T-helper 2 cell treated with Interferon-gamma antibody and Interleukin-4, amounts not matched to agents 5 μg/mL and 100 μg/mL, for 36 hours (primary cell): ENCODE measurements around the gene GINS1.

Experiments used
- DNase-seq: peaks from one replicate; pipeline ENCODE4 v3.0.0; 2021; ENCODE audit warnings: low spot score
- H3K27ac Mint-ChIP-seq: one replicate; pipeline ENCODE4 v1.8.0; 2021; ENCODE audit warnings: mild to moderate bottlenecking, mixed read lengths
- H3K27me3 Mint-ChIP-seq: one replicate; pipeline ENCODE4 v1.8.0; 2021; ENCODE audit warnings: low read depth, mixed read lengths
- H3K36me3 Mint-ChIP-seq: one replicate; pipeline ENCODE4 v1.8.0; 2021; ENCODE audit warnings: low read depth, mixed read lengths
- H3K4me1 Mint-ChIP-seq: one replicate; pipeline ENCODE4 v1.8.0; 2021; ENCODE audit warnings: low read depth, mixed read lengths
- H3K4me3 Mint-ChIP-seq: one replicate; pipeline ENCODE4 v1.8.0; 2022; ENCODE audit warnings: mild to moderate bottlenecking, moderate library complexity, mixed read lengths
- H3K9me3 Mint-ChIP-seq: one replicate; pipeline ENCODE4 v1.8.0; 2021; ENCODE audit warnings: mixed read lengths

GINS1 gene

GRCh38 chr20:25378189-25378883 lies 29.1 kb upstream of the GINS1 start:
- no peaks in the 10 kb centered on the region for H3K27me3 Mint-ChIP-seq
- no peak overlapping the region for H3K4me3 Mint-ChIP-seq
- peaks cover 5% of the 10 kb centered on the region for H3K36me3 Mint-ChIP-seq
- no peak for DNase-seq
- H3K27ac Mint-ChIP-seq, result no peak overlapping the region
- H3K4me1 Mint-ChIP-seq, result peaks cover 4% of the 10 kb centered on the region
- no peaks in the 10 kb centered on the region for H3K9me3 Mint-ChIP-seq

DNA sequence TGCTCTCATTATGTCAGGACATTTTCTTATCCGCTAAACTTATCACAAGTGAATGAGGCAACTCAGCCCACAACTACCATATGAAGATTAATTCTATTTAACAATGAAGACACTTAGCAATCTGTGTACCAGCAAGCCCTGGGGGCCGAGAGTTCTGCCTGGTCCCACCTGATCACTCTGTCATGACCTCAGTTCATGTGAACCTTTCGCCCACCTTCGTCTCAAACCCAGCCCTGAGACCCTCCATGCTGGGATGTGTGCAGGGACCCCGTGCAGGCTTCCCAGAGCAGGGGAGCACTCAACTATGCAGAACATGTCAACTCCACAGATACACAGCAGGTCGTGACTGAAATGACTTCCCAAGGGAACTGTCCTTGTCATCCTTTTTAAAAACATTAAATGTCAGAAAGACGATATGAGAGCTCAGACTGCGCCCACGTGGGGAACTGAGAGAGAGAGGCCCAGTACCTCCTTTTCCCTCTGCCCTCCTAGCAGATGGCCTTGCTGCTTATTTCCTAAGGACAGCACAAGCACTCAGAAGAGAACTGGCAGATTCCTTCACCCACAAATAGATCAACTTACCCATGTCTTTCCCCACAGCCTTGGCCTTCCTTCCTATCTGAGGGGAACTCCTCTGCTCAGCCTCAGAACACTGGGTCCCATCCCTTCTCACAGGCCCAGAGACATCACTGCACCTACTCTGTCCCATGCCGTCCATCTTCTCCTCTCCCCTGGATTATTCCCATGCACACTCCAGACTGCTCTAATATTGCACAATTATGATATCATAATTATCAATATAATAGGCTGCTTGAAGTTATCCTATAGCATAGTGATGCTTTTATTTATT lies 28.4 kb upstream of the GINS1 start:
- peaks cover 4% of the 10 kb centered on the region for H3K4me1 Mint-ChIP-seq
- H3K36me3 Mint-ChIP-seq, result peaks cover 2% of the 10 kb centered on the region
- DNase-seq, result no peak
- no peaks in the 10 kb centered on the region for H3K27me3 Mint-ChIP-seq
- no peaks in the 10 kb centered on the region for H3K9me3 Mint-ChIP-seq
- no peak overlapping the region for H3K27ac Mint-ChIP-seq
- H3K4me3 Mint-ChIP-seq, result no peak overlapping the region

GRCh38 chr20:25380945-25381614 lies 26.4 kb upstream of the GINS1 start:
- Mint-ChIP-seq H3K4me1 (peaks cover 4% of the 10 kb centered on the region), H3K9me3 (no peaks in the 10 kb centered on the region), H3K4me3 (no peak overlapping the region), H3K27me3 (no peaks in the 10 kb centered on the region), H3K27ac (no peak overlapping the region), H3K36me3 (peaks cover 2% of the 10 kb centered on the region)
- DNase-seq, result no peak

GRCh38 chr20:25382704-25383370 lies 24.6 kb upstream of the GINS1 start:
- peaks cover 6% of the 10 kb centered on the region for H3K36me3 Mint-ChIP-seq
- peaks cover 4% of the 10 kb centered on the region for H3K4me1 Mint-ChIP-seq
- H3K27ac Mint-ChIP-seq, result no peak overlapping the region
- DNase-seq, result no peak
- no peak overlapping the region for H3K4me3 Mint-ChIP-seq
- H3K9me3 Mint-ChIP-seq, result no peaks in the 10 kb centered on the region
- no peaks in the 10 kb centered on the region for H3K27me3 Mint-ChIP-seq

- Mint-ChIP-seq H3K9me3 (no peaks in the 10 kb centered on the region), H3K4me1 (peaks cover 14% of the 10 kb centered on the region), H3K4me3 (peak overlapping the region; percentile 84), H3K36me3 (peaks cover 8% of the 10 kb centered on the region), H3K27ac (peak overlapping the region; percentile 18), H3K27me3 (no peaks in the 10 kb centered on the region)
- no peak for DNase-seq
These were observed 18.0 kb upstream of the GINS1 start for GRCh38 chr20:25389401-25389857.

DNA sequence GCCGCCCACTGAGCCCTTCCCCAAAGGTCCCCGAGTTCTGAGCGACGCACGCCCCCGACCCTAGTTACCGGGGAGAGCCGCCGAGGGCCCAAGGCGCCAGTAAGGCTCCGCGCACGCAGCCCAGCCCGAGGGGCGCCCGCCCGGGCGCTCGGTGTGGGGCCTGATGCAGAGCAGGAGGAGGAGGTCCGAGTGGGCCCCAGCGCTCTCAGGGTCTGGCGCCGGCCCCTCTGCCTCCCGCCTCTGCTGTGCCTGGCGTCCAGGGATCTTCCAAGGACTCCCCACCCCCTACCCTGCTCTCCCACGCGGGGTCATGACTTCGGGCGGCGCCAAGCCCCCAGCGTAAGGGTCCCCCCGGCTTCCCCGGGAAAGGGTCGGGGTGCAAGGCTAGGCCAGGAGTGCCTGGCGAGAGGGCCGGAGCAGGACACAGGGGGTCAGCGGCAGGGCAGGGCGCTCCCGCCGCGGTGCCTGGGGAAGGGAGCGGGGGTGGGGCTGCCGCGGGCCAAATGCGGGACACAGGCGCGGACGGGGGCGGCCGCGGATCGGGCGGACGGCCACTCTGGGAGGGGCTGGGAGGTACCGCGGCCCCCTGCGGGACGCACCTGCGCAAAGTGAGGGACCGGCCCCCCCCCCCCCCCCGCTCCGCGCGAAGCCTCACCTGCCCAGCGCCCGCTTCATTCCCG lies 17.5 kb upstream of the GINS1 start:
- Mint-ChIP-seq H3K27ac (peak overlapping the region; percentile 18), H3K4me3 (peak overlapping the region; percentile 84), H3K36me3 (peaks cover 8% of the 10 kb centered on the region), H3K4me1 (peaks cover 14% of the 10 kb centered on the region), H3K27me3 (no peaks in the 10 kb centered on the region), H3K9me3 (no peaks in the 10 kb centered on the region)
- DNase-seq, result peak; percentile 38

GRCh38 chr20:25390538-25391528 lies 16.6 kb upstream of the GINS1 start, which contains the start of gene ABHD12:
TSS of gene ABHD12 (minus strand) at chr20:25390835. CDS start at chr20:25390703, 132 bp downstream.
- peaks cover 8% of the 10 kb centered on the region for H3K36me3 Mint-ChIP-seq
- peaks cover 14% of the 10 kb centered on the region for H3K4me1 Mint-ChIP-seq
- peak within 1 kb of the TSS; percentile 92 for H3K27ac Mint-ChIP-seq
- DNase-seq, result peak; percentile 96
- no peaks in the 10 kb centered on the region for H3K27me3 Mint-ChIP-seq
- H3K4me3 Mint-ChIP-seq, result peak within 1 kb of the TSS; percentile 91
- H3K9me3 Mint-ChIP-seq, result no peaks in the 10 kb centered on the region

DNA sequence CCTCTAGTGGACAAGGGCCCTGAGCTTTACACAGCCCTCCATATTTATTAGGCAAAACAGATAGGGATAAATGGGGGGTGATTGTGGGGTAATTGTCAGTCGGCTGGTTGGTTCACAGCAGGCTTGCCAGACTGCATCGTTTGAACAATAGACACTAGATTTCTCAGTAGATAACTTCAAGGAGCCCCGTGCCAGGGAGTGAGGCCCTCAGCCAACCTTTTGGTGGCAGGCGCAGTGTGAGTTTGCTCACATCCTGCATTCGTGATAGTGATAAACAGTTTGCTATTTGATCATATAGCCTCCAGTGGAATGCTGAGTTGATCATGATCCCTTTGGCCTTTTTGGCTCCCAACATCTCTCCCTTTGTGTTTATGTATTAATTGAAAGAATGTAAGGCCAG lies 13.2 kb upstream of the GINS1 start:
- no peaks in the 10 kb centered on the region for H3K9me3 Mint-ChIP-seq
- peaks cover 9% of the 10 kb centered on the region for H3K4me1 Mint-ChIP-seq
- no peak overlapping the region for H3K4me3 Mint-ChIP-seq
- H3K27ac Mint-ChIP-seq, result no peak overlapping the region
- peaks cover under 1% of the 10 kb centered on the region for H3K36me3 Mint-ChIP-seq
- no peak for DNase-seq
- H3K27me3 Mint-ChIP-seq, result peaks cover 5% of the 10 kb centered on the region

- Mint-ChIP-seq H3K27ac (no peak overlapping the region), H3K36me3 (no peaks in the 10 kb centered on the region), H3K4me3 (no peak overlapping the region), H3K9me3 (no peaks in the 10 kb centered on the region), H3K4me1 (peaks cover 6% of the 10 kb centered on the region), H3K27me3 (peaks cover 5% of the 10 kb centered on the region)
- no peak for DNase-seq
These were observed 12.5 kb upstream of the GINS1 start for GRCh38 chr20:25394996-25395395.

DNA sequence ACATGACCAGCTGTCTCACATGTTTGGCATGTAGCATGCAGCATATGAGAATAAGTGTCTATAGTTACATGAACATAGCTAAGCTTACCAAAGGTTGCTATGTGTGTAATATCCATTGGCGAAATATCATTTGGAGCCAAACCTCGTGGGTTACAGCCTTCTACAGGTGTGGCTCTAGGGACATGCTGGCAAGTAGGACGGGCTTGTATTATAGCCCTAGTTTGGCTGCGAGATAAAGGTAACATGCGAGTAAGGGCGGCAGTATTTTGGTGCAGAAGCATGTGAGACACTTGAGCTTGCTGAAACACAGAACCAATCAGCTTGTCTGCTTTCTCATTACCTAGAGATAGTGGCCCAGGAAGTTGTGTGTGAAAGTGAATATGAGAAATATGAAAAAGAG lies 10.4 kb upstream of the GINS1 start:
- H3K4me1 Mint-ChIP-seq, result peaks cover 6% of the 10 kb centered on the region
- peaks cover 6% of the 10 kb centered on the region for H3K9me3 Mint-ChIP-seq
- no peaks in the 10 kb centered on the region for H3K36me3 Mint-ChIP-seq
- no peak overlapping the region for H3K27ac Mint-ChIP-seq
- H3K4me3 Mint-ChIP-seq, result no peak overlapping the region
- no peak for DNase-seq
- peaks cover 5% of the 10 kb centered on the region for H3K27me3 Mint-ChIP-seq

DNA sequence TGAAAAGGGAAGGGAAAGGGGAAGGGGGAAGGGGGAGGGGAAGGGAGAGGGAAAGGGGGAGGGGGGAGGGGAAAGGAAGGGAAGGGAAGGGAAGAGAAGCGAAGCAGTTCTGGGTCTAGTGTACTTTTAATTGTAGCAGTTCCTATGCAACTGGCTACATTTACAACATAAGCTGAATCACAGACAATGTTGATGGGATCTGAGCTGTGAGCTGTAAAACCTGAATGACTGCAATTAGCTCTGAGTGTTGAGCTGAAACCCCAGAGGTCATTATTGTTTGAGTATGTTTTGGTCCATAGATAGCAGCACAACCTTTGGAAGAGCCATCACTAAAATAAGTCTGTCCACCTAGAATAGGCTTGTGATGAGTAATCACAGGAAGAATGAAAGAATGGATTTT lies 9.7 kb upstream of the GINS1 start:
- Mint-ChIP-seq H3K9me3 (peaks cover 12% of the 10 kb centered on the region), H3K4me1 (peaks cover 6% of the 10 kb centered on the region), H3K36me3 (peaks cover 3% of the 10 kb centered on the region), H3K27me3 (peaks cover 7% of the 10 kb centered on the region), H3K4me3 (no peak overlapping the region), H3K27ac (no peak overlapping the region)
- DNase-seq, result no peak

- peaks cover 3% of the 10 kb centered on the region for H3K36me3 Mint-ChIP-seq
- DNase-seq, result no peak
- H3K4me3 Mint-ChIP-seq, result no peak overlapping the region
- H3K4me1 Mint-ChIP-seq, result peaks cover 5% of the 10 kb centered on the region
- no peak overlapping the region for H3K27ac Mint-ChIP-seq
- peaks cover 7% of the 10 kb centered on the region for H3K27me3 Mint-ChIP-seq
- peaks cover 18% of the 10 kb centered on the region for H3K9me3 Mint-ChIP-seq
These were observed 9.0 kb upstream of the GINS1 start for GRCh38 chr20:25398376-25399036.
